ENCODE data around the gene NAE1.
"Not testable (repeated sequence)": the region's sequence is repeated elsewhere in the genome, so short reads cannot be mapped to it uniquely, and the experiment has no call there.

Gene NAE1

DNA sequence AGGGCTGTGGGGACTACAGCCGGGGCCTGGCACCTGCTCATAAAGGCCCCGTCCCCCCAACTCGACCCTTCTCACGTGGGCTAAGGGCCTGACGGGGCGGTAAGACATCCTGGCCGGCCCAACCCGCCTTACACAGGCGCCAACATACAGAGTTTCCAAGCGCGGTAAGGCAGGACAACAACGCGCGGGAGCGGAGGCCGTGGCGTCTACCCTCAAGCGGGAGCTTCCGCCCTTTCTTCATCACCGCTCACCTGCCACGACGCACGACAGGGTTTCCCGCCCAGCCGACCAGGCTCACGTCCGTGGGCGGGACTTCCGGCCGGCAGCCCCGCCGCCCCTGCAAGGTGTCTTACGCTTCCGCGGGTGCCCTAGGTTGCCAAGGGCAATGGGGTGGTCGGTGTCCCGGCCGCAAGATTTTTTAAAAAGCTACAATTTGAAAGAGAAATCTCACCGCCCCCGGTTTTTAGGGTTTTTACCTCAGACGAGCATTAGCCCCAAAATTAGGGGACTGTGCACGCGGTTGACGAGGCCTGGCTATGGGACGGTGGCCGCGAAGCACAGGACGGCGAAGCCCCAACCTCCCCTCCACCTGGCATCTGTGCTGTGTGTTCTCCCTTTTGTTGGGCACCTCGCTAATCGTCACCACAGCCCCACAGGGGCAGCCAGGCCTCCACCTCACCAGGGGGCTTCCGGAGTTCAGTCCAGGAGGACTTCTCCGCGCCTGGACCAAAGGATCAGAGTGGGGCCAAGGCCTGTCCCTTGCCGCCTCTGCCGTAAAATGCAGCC, 29.3 kb downstream of the NAE1 start, which contains the start of gene TERB1:
Gene TERB1, minus strand, starts transcription at position 265 of the 786 bp plus-strand sequence. CDS start 4,786 bp downstream, outside the sequence.
- DNase-seq (ENCODE audit: low spot score) = no peak

GRCh38 chr16:66800856-66801255, 29.9 kb downstream of the NAE1 start:
- no peak for DNase-seq (ENCODE audit: low spot score)

DNA sequence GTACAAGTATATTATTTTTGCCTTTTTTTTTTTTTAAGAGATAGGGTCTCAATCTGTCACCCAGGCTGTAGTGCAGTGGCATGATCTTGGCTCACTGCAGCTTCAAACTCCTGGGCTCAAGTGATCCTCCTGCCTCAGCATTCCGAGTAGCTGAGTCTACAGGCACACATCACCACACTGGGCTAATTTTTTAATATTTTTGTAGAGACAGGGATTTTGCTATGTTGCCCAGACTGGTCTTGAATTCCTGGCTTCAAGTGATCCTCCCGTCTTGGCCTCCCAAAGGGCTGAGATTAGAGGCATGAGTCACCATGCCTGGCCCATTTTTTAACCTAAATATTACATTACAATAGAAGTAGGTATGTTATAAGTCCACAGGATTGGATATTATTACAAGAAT, 32.6 kb downstream of the NAE1 start:
- peak; percentile 7 for DNase-seq (ENCODE audit: low spot score)

GRCh38 chr16:66793984-66794383, 36.8 kb downstream of the NAE1 start:
- DNase-seq (ENCODE audit: low spot score) = not testable (repeated sequence)

- DNase-seq (ENCODE audit: low spot score) = no peak
These were observed 40.5 kb downstream of the NAE1 start for GRCh38 chr16:66790130-66790733.

DNA sequence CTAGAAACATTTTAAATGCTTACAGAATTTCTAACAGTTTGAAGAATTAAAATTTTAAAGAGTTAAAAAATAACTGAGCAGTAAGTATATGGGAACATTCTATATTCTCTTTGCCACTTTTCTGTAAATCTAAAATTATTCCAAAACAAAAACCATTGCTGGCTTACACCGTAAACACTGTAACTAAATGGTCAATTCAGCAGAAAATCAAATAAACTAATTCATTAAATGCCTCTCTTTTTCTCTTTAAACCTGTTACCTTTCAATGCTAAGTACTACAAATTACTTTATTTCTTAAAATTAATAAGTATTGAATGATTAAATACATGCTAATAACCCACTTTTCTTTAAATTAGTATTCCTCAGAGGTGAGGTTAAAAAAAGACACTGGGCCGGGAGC, 43.3 kb downstream of the NAE1 start:
- no peak for DNase-seq (ENCODE audit: low spot score)

DNA sequence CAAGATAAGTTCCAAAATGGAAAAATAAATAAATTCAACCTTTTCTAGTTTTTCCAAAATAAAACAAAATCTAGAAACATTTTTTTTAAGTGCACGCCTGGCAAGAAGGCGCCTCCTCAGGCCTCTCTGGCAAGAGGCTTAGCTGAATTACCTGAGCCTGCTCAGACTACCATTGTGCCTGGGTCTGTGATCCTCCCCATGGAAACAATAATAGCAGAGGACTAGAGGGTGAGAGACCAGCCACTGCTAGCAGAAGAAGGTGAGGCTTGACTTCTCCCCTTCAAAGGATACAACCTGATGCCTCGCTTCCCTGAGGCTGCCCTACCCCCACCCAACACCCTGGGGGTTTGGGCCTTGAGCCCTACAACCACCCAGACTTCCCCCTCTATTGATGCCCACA, 44.2 kb downstream of the NAE1 start:
- DNase-seq (ENCODE audit: low spot score) = no peak

DNA sequence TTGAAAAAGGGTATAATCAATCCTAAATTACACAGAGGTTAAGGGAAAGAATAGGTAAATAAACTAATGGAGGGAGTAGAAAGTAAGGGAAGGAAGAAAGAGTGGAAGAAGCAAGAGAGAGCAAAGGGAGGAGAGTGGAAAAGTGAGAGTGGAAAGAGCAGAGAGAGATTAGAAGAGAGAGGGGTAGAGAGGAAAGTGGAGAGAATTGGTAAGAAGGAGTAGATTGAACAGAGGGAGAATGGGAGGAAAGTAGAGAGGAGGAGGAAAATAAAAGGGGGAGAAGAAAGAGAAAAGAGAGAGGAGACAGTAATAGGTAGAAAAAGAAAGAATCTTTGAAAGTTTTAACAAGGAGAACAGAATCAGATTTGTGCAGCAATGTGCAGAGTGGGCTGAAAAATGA, 54.3 kb downstream of the NAE1 start:
- no peak for DNase-seq (ENCODE audit: low spot score)

DNA sequence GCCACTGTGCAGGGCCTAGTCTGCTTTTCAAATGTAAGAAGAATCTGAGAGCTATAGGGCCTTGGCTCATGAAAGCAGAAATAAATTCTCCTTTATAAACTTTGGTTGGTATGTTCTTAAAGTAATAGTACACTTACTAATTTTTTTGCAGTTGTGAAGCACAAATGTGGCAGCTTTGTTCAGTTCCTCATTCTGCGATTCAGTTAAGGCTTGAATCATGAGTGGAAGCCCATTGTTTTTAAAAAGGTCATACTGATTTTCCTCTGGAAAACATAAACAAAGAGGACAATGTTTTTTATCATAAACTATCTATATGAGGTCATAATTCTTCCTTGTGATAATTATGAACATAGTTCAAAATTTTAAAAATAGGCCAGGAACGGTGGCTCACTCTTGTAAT, 55.8 kb downstream of the NAE1 start:
- no peak for DNase-seq (ENCODE audit: low spot score)

GRCh38 chr16:66758086-66758485, 72.7 kb downstream of the NAE1 start:
- DNase-seq (ENCODE audit: low spot score) = no peak

- no peak for DNase-seq (ENCODE audit: low spot score)
These were observed 76.0 kb downstream of the NAE1 start for GRCh38 chr16:66754819-66755218.

DNA sequence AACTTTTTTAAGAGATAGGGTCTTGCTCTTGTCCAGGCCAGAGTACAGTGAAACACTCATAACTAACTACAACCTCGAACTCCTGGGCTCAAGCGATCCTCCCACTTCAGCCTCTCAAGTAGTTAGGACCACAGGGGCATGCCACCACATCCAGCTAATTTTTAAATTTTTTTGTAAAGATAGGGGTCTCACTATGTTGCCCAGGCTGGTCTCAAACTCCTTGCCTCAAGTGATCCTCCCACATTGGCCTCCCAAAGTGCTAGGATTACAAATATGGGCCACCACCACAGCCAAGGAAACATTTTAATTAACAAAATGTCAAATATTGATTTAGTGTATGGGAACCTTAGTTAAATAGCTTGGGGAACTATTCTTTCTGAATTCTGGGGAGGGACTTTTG, 76.6 kb downstream of the NAE1 start:
- DNase-seq (ENCODE audit: low spot score) = no peak

DNA sequence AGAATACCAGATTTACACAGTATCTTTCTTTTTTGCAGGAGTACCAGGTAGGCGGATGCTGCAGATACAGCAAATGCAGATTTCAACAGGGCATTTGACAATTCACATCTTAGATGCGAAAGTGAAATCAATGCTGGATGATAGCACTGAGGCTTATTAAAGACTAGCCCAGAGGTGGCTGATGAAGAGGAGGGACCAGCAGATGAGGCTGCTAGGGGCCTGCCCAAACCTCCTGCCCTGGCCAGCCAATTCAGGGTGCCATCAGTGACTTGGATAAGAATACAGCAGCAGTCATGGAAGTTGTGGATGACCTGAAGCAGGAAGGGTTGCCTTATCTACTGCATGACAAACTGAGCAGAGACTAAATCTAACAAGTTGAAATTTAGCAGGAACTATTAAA, 77.8 kb downstream of the NAE1 start:
- DNase-seq (ENCODE audit: low spot score) = no peak
